Prostate gland (tissue), 2 donors: ENCODE measurements around the gene SERPINA1. TPM values are rescaled to one million over a fixed set of nuclear protein-coding genes. Genes with fewer than 3 reads are reported as not detected.

Experiments
- DNase-seq: peaks from one replicate; pipeline ENCODE4 v3.0.0-alpha.2; 2019; ENCODE audit warnings: low spot score
- H3K27ac ChIP-seq, 2 donors: fragments of 200-600 bp; sonication (generic); 2 replicates each; pipeline ENCODE4 v1.5.1; 2017 to 2019
- H3K27me3 ChIP-seq: fragments of 200-600 bp; sonication (generic); replicated peaks from 2 replicates; pipeline ENCODE4 v1.5.1; 2019; ENCODE audit not compliant: insufficient read depth
- H3K36me3 ChIP-seq, 2 donors: fragments of 200-600 bp; sonication (generic); 1 replicate in 1 of 2; 2 replicates in 1 of 2; pipeline versions ENCODE4 v1.5.1 to v1.8.1; 2017 to 2019
- H3K4me1 ChIP-seq: fragments of 200-600 bp; sonication (generic); replicated peaks from 2 replicates; pipeline ENCODE4 v1.5.1; 2019
- H3K4me3 ChIP-seq, 2 donors: fragments of 200-600 bp; sonication (generic); 2 replicates each; pipeline ENCODE4 v1.5.1; 2017 to 2019
- H3K9me3 ChIP-seq: fragments of 200-600 bp; sonication (generic); 2 replicates; pipeline ENCODE4 v1.5.1; 2017
- POLR2A ChIP-seq: fragments of 450-650 bp; IDR thresholded peaks from one replicate; pipeline ENCODE4 v1.6.1; 2016; ENCODE audit warnings: antibody characterized with exemption, mild to moderate bottlenecking
- POLR2AphosphoS5 ChIP-seq: sonication (generic); formaldehyde crosslinking; IDR thresholded peaks from one replicate; pipeline ENCODE4 v1.6.1; 2017; ENCODE audit warnings: antibody characterized with exemption
- WGBS: methylation state at CpG from one replicate; pipeline ENCODE4 v1.1.5; 2018; 5-methylcytosine and 5-hydroxymethylcytosine counted together
- intact Hi-C: fragments of 100-400 bp; cut with DNase I; formaldehyde crosslinking; loops from one replicate; pipeline ENCODE4 v1.14.2; 2022
- total RNA-seq, 2 donors: library from RNA; depleted of rRNA; stranded (reverse); fragments of >200 nt; gene quantifications; one replicate each; pipeline ENCODE4 v1.1.0, GENCODE V29; 2016
- TF ChIP-seq, protein P1 (sequence below), 4 experiments: fragments of 200-600 bp in 2 of 4; fragments of 450-650 bp in 2 of 4; sonication (generic) in 2 of 4; IDR thresholded peaks; 1 replicate in 3 of 4; 2 replicates in 1 of 4; pipeline ENCODE4 v1.5.1; 2016 to 2019; ENCODE audit warnings: antibody characterized with exemption in 4 of 4, mild to moderate bottlenecking in 2 of 4, moderate library complexity in 2 of 4

SERPINA1 gene
- total RNA-seq, 2 donors from 2014 or later, result 4.9 to 9.8 TPM

DNA sequence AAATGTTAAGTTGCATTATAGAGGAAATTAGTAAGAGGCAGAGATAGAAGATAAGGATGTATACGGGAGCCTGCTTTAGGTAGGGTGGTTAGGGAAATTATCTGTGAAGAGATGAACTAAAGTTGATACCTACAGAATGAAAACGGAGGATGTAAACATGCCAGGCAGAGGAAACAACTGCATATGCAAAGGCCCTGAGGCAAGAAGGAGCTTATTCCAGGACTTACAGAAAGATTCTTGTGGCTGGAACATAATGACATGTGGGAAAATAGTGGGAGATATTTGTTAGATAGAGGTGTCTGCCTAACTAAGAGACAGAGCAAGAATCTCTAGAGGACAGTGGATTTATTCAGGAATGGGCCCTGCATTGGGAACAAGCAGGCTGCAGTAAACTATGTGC lies 16.2 kb upstream of the SERPINA1 start:
- Histone ChIP-seq H3K36me3 (no peaks in the 10 kb centered on the region), H3K27me3 (no peaks in the 10 kb centered on the region), H3K4me1 (no peaks in the 10 kb centered on the region), H3K27ac (no peak overlapping the region), H3K4me3 (no peak overlapping the region), H3K9me3 (no peaks in the 10 kb centered on the region)
- intact Hi-C loops, result no loop called here
- WGBS, result 82% methylated on average over 2 of the region's 2 CpGs
- TF ChIP-seq POLR2AphosphoS5, result no peak
- TF ChIP-seq POLR2A, result no peak
- TF ChIP-seq, protein P1, sequence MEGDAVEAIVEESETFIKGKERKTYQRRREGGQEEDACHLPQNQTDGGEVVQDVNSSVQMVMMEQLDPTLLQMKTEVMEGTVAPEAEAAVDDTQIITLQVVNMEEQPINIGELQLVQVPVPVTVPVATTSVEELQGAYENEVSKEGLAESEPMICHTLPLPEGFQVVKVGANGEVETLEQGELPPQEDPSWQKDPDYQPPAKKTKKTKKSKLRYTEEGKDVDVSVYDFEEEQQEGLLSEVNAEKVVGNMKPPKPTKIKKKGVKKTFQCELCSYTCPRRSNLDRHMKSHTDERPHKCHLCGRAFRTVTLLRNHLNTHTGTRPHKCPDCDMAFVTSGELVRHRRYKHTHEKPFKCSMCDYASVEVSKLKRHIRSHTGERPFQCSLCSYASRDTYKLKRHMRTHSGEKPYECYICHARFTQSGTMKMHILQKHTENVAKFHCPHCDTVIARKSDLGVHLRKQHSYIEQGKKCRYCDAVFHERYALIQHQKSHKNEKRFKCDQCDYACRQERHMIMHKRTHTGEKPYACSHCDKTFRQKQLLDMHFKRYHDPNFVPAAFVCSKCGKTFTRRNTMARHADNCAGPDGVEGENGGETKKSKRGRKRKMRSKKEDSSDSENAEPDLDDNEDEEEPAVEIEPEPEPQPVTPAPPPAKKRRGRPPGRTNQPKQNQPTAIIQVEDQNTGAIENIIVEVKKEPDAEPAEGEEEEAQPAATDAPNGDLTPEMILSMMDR (IDR thresholded peaks at IDR 0.05), result no peak
- DNase-seq, result no peak

GRCh38 chr14:94403312-94403932 lies 15.0 kb upstream of the SERPINA1 start:
- H3K27ac ChIP-seq, result no peak overlapping the region
- H3K36me3 ChIP-seq, result no peaks in the 10 kb centered on the region
- no peak for DNase-seq
- no peak for TF ChIP-seq POLR2AphosphoS5
- no peak for TF ChIP-seq POLR2A
- TF ChIP-seq, protein P1 (IDR thresholded peaks at IDR 0.05), result no peak
- no peak overlapping the region for H3K4me3 ChIP-seq
- no peaks in the 10 kb centered on the region for H3K9me3 ChIP-seq
- intact Hi-C loops, result no loop called here
- H3K4me1 ChIP-seq, result no peaks in the 10 kb centered on the region
- no peaks in the 10 kb centered on the region for H3K27me3 ChIP-seq
- WGBS, result 70% methylated on average over 4 of the region's 4 CpGs

- 48% methylated on average over 1 of the region's 1 CpG for WGBS
- intact Hi-C loops, result no loop called here
- TF ChIP-seq POLR2A (no peak), POLR2AphosphoS5 (no peak)
- TF ChIP-seq, protein P1 (IDR thresholded peaks at IDR 0.05), result no peak
These were observed 12.7 kb upstream of the SERPINA1 start for GRCh38 chr14:94401083-94401482.

DNA sequence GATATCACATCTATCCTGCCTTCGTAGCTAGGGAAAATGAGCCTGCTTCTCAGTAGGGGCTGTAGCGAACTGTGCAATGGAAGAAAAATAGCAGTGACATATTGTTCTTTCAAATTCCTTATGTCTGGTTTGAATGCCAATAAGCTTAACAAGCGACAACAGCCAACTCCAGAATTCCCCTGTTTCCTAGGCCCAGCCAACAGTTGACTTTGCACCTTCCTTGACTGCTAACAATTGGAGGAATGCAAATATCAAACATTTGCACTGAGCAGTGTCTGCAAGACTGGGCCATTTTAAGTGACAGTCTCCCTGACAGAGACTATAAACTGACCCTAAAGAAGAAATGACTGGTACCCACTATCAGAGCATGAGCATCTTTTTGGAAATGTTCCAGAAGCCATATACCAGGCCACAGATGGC lies 12.0 kb upstream of the SERPINA1 start:
- intact Hi-C loops, result no loop called here
- TF ChIP-seq POLR2AphosphoS5 (no peak), POLR2A (no peak)
- TF ChIP-seq, protein P1 (IDR thresholded peaks at IDR 0.05), result no peak
- H3K27me3 ChIP-seq, result no peaks in the 10 kb centered on the region
- H3K27ac ChIP-seq, result no peak overlapping the region
- DNase-seq, result no peak
- H3K4me3 ChIP-seq, result no peak overlapping the region
- WGBS, result 66% methylated on average over 3 of the region's 3 CpGs
- no peaks in the 10 kb centered on the region for H3K4me1 ChIP-seq
- H3K9me3 ChIP-seq, result no peaks in the 10 kb centered on the region
- no peaks in the 10 kb centered on the region for H3K36me3 ChIP-seq

More at GRCh38 chr14:94401083-94401482, 12.7 kb upstream of the SERPINA1 start:
- Histone ChIP-seq H3K27ac (no peak overlapping the region), H3K9me3 (no peaks in the 10 kb centered on the region), H3K27me3 (no peaks in the 10 kb centered on the region), H3K4me3 (no peak overlapping the region), H3K36me3 (no peaks in the 10 kb centered on the region), H3K4me1 (no peaks in the 10 kb centered on the region)
- DNase-seq, result no peak

DNA sequence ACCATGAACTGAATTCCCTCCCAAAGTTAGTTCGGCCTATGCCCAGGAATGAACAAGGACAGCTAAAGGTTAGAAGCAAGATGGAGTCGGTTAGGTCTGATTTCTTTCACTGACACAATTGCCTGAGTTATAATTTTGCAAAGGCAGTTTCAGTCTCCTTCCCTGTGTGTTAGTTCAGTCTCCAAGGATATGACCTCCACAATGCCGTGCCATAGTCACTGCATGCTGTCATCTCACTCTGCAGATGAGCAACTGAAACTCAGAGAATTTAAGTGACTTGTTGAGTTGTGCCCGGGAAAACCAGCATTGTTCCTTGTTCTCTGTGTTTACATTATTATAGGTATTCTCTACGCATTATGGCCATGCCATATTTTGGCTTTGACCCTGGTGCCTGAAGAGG lies 10.1 kb upstream of the SERPINA1 start:
- Histone ChIP-seq H3K4me3 (no peak overlapping the region), H3K36me3 (no peaks in the 10 kb centered on the region), H3K27ac (no peak overlapping the region), H3K9me3 (no peaks in the 10 kb centered on the region), H3K27me3 (no peaks in the 10 kb centered on the region), H3K4me1 (no peaks in the 10 kb centered on the region)
- no peak for DNase-seq
- 78% methylated on average over 5 of the region's 5 CpGs for WGBS
- intact Hi-C loops, result no loop called here
- no peak for TF ChIP-seq POLR2AphosphoS5
- no peak for TF ChIP-seq POLR2A
- TF ChIP-seq, protein P1 (IDR thresholded peaks at IDR 0.05), result no peak
